ENCODE measurements around the gene TEDDM1. TPM values are rescaled to one million over a fixed set of nuclear protein-coding genes. Genes with fewer than 3 reads are reported as not detected.

The TEDDM1 gene
- total and polyA plus RNA-seq, 2 experiments from 2014 or later = not detected

DNA sequence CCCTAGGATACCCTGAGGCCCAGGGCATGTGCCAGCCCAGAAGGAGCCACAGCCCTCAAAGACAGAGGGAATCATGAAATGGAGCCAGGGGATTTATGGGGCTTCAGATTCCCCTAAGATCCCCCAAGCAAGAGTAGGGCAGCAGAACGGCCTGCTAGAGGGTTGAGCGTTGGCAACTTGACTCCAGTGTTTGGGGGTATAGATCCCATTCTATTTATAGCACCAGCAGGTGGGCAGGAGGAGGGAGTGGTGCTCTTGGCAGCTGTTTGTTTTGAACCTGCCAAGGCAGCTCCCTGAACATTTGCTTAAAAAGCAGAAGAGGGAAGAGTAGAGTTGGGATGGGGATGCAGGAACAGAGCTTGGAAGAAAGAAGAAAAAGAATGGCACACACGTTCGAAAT lies 42.6 kb downstream of the TEDDM1 start:
- Histone ChIP-seq H3K4me1 (ENCODE audit: insufficient read depth) (peaks cover 15% of the 10 kb centered on the region), H3K4me3 (no peak overlapping the region), H3K4me2 (peak overlapping the region; percentile 51; the same call in 1 of the 2 replicates), H3K9me2 (ENCODE audit: insufficient read depth) (peaks cover 3% of the 10 kb centered on the region), H2AFZ (peak overlapping the region; percentile 83), H4K20me1 (replicated peaks; ENCODE audit: insufficient read depth) (no peaks in the 10 kb centered on the region), H3K36me3 (ENCODE audit: insufficient read depth) (no peaks in the 10 kb centered on the region), H3F3A (replicated peaks; ENCODE audit: low read depth) (no peaks in the 10 kb centered on the region), H3K27ac (ENCODE audit: low read depth) (no peak overlapping the region), H3K27me3 (ENCODE audit: insufficient read depth) (no peaks in the 10 kb centered on the region), H3K79me2 (replicated peaks; ENCODE audit: insufficient read depth) (no peaks in the 10 kb centered on the region)
- Mint-ChIP-seq H3K36me3 (ENCODE audit: low read depth) (no peaks in the 10 kb centered on the region), H3K4me3 (no peak overlapping the region), H3K9me3 (no peaks in the 10 kb centered on the region; the same call in 2 of the 3 replicates), H3K27me3 (ENCODE audit: insufficient read depth, low read depth, poor library complexity) (peaks cover 6% of the 10 kb centered on the region), H3K4me1 (peaks cover 35% of the 10 kb centered on the region), H3K27ac (no peak overlapping the region; the same call in 1 of the 2 replicates)
- TF ChIP-seq STAT1 (IDR thresholded peaks at IDR 0.05; ENCODE audit: unreplicated experiment) = no peak
- TF ChIP-seq EZH2 (IDR thresholded peaks at IDR 0.05; ENCODE audit: low read depth, unreplicated experiment) = no peak
- TF ChIP-seq NANOG (IDR thresholded peaks at IDR 0.05; ENCODE audit: borderline replicate concordance) = no peak
- no peak for TF ChIP-seq REST (IDR thresholded peaks at IDR 0.05; ENCODE audit: unreplicated experiment)
- no peak for TF ChIP-seq POLR2AphosphoS5 (IDR thresholded peaks at IDR 0.05; ENCODE audit: low read depth)
- TF ChIP-seq JUNB (IDR thresholded peaks at IDR 0.05; ENCODE audit: unreplicated experiment) = no peak
- no peak for TF ChIP-seq EZH2phosphoT487 (IDR thresholded peaks at IDR 0.05; ENCODE audit: unreplicated experiment)
- TF ChIP-seq ZNF114 (CRISPR knock-in tag; IDR thresholded peaks at IDR 0.05) = no peak
- TF ChIP-seq ZNF331 (CRISPR knock-in tag; IDR thresholded peaks at IDR 0.05; ENCODE audit: low read depth) = no peak
- TF ChIP-seq ZNF462 (CRISPR knock-in tag; IDR thresholded peaks at IDR 0.05) = no peak
- TF ChIP-seq, protein P1, sequence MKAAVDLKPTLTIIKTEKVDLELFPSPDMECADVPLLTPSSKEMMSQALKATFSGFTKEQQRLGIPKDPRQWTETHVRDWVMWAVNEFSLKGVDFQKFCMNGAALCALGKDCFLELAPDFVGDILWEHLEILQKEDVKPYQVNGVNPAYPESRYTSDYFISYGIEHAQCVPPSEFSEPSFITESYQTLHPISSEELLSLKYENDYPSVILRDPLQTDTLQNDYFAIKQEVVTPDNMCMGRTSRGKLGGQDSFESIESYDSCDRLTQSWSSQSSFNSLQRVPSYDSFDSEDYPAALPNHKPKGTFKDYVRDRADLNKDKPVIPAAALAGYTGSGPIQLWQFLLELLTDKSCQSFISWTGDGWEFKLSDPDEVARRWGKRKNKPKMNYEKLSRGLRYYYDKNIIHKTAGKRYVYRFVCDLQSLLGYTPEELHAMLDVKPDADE (IDR thresholded peaks at IDR 0.05) = no peak
- no peak for TF ChIP-seq CREB1 (CRISPR knock-in tag; IDR thresholded peaks at IDR 0.05; ENCODE audit: low read depth)
- TF ChIP-seq, protein P2, sequence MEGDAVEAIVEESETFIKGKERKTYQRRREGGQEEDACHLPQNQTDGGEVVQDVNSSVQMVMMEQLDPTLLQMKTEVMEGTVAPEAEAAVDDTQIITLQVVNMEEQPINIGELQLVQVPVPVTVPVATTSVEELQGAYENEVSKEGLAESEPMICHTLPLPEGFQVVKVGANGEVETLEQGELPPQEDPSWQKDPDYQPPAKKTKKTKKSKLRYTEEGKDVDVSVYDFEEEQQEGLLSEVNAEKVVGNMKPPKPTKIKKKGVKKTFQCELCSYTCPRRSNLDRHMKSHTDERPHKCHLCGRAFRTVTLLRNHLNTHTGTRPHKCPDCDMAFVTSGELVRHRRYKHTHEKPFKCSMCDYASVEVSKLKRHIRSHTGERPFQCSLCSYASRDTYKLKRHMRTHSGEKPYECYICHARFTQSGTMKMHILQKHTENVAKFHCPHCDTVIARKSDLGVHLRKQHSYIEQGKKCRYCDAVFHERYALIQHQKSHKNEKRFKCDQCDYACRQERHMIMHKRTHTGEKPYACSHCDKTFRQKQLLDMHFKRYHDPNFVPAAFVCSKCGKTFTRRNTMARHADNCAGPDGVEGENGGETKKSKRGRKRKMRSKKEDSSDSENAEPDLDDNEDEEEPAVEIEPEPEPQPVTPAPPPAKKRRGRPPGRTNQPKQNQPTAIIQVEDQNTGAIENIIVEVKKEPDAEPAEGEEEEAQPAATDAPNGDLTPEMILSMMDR (conservative IDR thresholded peaks at IDR 0.05; ENCODE audit: low read depth in 2 of 2) = no peak
- DNase-seq (ENCODE audit: low spot score) = no peak
- ATAC-seq = no peak

All from GM23338 (cell line).